Measurements from ENCODE around the gene REEP6.

DNA sequence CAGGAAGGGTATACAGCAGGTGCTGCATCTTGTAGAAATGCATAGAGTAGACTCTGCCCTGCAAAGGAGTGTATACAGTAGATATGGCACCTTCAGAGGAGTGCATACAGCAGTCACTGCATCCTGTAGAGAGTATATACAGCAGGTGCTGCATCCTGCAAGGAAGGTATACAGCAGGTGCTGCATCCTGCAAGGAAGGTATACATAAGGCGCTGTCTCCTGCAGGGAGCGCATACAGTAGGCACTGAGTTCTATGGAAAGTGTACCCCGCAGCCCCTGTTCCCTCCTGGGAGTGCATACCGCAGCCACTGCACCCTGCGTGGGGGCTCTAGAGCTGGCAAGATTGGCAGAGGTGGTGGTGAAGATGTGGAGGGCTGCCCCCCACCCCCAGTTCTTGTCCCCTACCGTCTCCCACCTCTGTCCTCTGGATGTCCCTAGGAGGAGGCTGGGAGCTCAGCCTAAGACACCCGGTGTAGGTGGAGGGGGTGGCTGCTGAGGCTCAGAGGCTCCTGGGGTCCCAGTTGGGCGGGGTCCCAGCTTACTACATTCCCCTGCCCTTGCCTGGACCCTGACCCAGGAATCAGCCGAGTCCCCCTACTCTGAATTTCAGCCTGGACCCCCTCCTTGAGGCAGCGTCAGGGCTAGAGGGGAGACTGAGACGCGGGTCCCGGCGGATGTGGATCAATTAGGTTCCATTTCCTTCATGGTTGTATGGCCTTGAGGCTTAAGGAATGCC, 24.2 kb downstream of the REEP6 start:
- TF ChIP-seq, protein P1, sequence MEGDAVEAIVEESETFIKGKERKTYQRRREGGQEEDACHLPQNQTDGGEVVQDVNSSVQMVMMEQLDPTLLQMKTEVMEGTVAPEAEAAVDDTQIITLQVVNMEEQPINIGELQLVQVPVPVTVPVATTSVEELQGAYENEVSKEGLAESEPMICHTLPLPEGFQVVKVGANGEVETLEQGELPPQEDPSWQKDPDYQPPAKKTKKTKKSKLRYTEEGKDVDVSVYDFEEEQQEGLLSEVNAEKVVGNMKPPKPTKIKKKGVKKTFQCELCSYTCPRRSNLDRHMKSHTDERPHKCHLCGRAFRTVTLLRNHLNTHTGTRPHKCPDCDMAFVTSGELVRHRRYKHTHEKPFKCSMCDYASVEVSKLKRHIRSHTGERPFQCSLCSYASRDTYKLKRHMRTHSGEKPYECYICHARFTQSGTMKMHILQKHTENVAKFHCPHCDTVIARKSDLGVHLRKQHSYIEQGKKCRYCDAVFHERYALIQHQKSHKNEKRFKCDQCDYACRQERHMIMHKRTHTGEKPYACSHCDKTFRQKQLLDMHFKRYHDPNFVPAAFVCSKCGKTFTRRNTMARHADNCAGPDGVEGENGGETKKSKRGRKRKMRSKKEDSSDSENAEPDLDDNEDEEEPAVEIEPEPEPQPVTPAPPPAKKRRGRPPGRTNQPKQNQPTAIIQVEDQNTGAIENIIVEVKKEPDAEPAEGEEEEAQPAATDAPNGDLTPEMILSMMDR (IDR thresholded peaks at IDR 0.05), result no peak
- no peak for TF ChIP-seq POLR2A (IDR thresholded peaks at IDR 0.05)

Measured in uterus (tissue), 2 donors.